Peyer's patch (tissue), 4 donors: ENCODE results near the gene COX7C. TPM values are rescaled to one million over a fixed set of nuclear protein-coding genes. Genes with fewer than 3 reads are reported as not detected.
A peak's percentile ranks its signal among the peaks of the same experiment; 100 is the strongest.
"Not testable (repeated sequence)": the region's sequence is repeated elsewhere in the genome, so short reads cannot be mapped to it uniquely, and the experiment has no call there.

ENCODE experiments used
- DNase-seq, 3 donors: peaks; one replicate each; pipeline ENCODE4 v3.0.0-alpha.2; 2017 to 2019
- H3K27ac ChIP-seq, 4 donors: fragments of 200-600 bp; sonication (generic); one replicate each; pipeline ENCODE4 v1.5.1; 2016 to 2019
- H3K27me3 ChIP-seq, 2 donors: fragments of 200-600 bp; sonication (generic); one replicate each; pipeline ENCODE4 v1.5.1; 2019
- H3K36me3 ChIP-seq, 3 donors: fragments of 200-600 bp; sonication (generic); one replicate each; pipeline ENCODE4 v1.5.1; 2016 to 2019
- H3K4me1 ChIP-seq, 4 donors: fragments of 200-600 bp; sonication (generic); one replicate each; pipeline ENCODE4 v1.5.1; 2016 to 2019
- H3K4me3 ChIP-seq, 4 donors: fragments of 200-600 bp; sonication (generic); 1 replicate in 3 of 4; 2 replicates in 1 of 4; pipeline ENCODE4 v1.5.1; 2016 to 2019; ENCODE audit warnings: mild to moderate bottlenecking in 1 of 4
- H3K9me3 ChIP-seq, 4 donors: fragments of 200-600 bp; sonication (generic); one replicate each; pipeline ENCODE4 v1.5.1; 2016 to 2019; ENCODE audit warnings: mild to moderate bottlenecking in 1 of 4
- CTCF ChIP-seq, 6 experiments: fragments of 450-650 bp in 4 of 6; fragments of 200-600 bp in 2 of 6; sonication (generic) in 1 of 6; IDR thresholded peaks; one replicate each; pipeline ENCODE4 v1.5.1; 2017 to 2019; ENCODE audit warnings: antibody characterized with exemption in 6 of 6, mild to moderate bottlenecking in 3 of 6, moderate library complexity in 1 of 6
- POLR2A ChIP-seq, 2 donors: fragments of 450-650 bp; IDR thresholded peaks; one replicate each; pipeline ENCODE4 v1.5.1; 2017; ENCODE audit warnings: antibody characterized with exemption in 2 of 2, mild to moderate bottlenecking in 2 of 2, moderate library complexity in 2 of 2
- small RNA-seq, 2 donors: library from RNA; depleted of rRNA; stranded (forward); fragments of <200 nt; gene quantifications; one replicate each; pipeline ENCODE3, GENCODE V24; 2016
- total RNA-seq, 4 donors: library from RNA; depleted of rRNA; stranded (reverse); fragments of >200 nt; gene quantifications; one replicate each; pipeline ENCODE4 v1.1.0, GENCODE V29; 2016

Gene COX7C
- total RNA-seq, 4 donors from 2014 or later = 261 to 650 (median 538) TPM

- H3K27ac ChIP-seq = no peak overlapping the region
- H3K27me3 ChIP-seq = no peaks in the 10 kb centered on the region
- H3K4me1 ChIP-seq = no peaks in the 10 kb centered on the region
- H3K4me3 ChIP-seq = no peak overlapping the region
- no peak for DNase-seq
- no peaks in the 10 kb centered on the region for H3K9me3 ChIP-seq
- no peaks in the 10 kb centered on the region for H3K36me3 ChIP-seq
- TF ChIP-seq POLR2A (IDR thresholded peaks at IDR 0.05) (no peak), CTCF (IDR thresholded peaks at IDR 0.05) (no peak)
Observed at GRCh38 chr5:86646671-86647070, 28.9 kb downstream of the COX7C start.

DNA sequence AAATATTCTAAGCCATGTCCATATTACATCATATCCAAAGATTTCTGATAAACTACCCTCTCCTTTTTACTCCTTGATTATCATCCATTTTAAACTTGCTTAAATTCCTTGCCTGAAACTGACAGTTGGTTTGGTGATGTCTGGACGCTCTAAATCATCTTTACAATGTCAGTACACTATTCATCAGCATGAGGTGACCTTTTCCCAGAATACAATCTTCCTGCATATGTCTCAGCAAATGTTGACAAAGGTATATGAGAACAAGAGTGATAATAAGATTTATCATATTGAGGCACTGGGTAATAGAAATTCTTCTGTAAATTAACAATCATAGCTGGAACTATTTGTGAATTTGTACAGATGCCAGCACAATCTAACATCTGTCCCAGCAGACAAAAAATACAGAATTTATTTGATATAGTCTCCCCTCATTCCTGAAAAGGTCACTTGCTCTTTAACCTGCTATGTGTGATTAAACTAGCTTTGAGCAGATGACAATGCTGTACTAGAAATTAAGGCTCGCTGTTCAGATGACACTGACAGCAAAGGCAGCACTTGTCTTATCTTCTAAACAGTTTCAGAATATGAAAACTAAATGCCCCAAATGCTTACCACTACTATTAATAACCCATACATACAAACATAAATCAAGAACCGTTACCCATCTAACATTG is 32.2 kb downstream of the COX7C start:
- Histone ChIP-seq H3K27me3 (no peaks in the 10 kb centered on the region), H3K36me3 (no peaks in the 10 kb centered on the region), H3K27ac (no peak overlapping the region), H3K4me1 (no peaks in the 10 kb centered on the region), H3K9me3 (no peaks in the 10 kb centered on the region), H3K4me3 (no peak overlapping the region)
- DNase-seq = no peak
- TF ChIP-seq POLR2A (IDR thresholded peaks at IDR 0.05) (no peak), CTCF (IDR thresholded peaks at IDR 0.05) (no peak)

DNA sequence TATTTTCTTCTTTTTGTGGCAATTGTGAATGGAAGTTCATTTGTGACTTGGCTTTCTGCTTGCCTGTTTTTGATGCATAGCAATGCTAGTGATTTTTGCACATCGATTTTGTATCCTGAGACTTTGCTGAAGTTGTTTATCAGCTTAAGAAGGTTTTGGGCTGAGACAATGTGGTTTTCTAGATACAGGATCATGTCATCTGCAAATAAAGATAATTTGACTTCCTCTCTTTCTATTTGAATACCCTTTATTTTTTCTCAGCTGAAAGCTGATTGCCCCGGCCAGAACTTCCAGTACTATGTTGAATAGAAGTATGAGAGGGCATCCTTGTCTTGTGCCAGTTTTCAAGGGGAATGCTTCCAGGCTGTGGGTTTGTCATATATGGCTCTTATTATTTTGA is 43.0 kb downstream of the COX7C start:
- not testable (repeated sequence) for H3K27ac ChIP-seq, H3K27me3 ChIP-seq, H3K9me3 ChIP-seq, H3K4me3 ChIP-seq, DNase-seq, H3K4me1 ChIP-seq, H3K36me3 ChIP-seq

GRCh38 chr5:86664173-86664572 is 46.4 kb downstream of the COX7C start:
- no peaks in the 10 kb centered on the region for H3K36me3 ChIP-seq
- H3K4me3 ChIP-seq = no peak overlapping the region
- no peak overlapping the region for H3K27ac ChIP-seq
- TF ChIP-seq POLR2A (IDR thresholded peaks at IDR 0.05) = no peak
- TF ChIP-seq CTCF (IDR thresholded peaks at IDR 0.05) = no peak
- H3K27me3 ChIP-seq = no peaks in the 10 kb centered on the region
- DNase-seq = no peak
- no peaks in the 10 kb centered on the region for H3K9me3 ChIP-seq
- no peaks in the 10 kb centered on the region for H3K4me1 ChIP-seq

DNA sequence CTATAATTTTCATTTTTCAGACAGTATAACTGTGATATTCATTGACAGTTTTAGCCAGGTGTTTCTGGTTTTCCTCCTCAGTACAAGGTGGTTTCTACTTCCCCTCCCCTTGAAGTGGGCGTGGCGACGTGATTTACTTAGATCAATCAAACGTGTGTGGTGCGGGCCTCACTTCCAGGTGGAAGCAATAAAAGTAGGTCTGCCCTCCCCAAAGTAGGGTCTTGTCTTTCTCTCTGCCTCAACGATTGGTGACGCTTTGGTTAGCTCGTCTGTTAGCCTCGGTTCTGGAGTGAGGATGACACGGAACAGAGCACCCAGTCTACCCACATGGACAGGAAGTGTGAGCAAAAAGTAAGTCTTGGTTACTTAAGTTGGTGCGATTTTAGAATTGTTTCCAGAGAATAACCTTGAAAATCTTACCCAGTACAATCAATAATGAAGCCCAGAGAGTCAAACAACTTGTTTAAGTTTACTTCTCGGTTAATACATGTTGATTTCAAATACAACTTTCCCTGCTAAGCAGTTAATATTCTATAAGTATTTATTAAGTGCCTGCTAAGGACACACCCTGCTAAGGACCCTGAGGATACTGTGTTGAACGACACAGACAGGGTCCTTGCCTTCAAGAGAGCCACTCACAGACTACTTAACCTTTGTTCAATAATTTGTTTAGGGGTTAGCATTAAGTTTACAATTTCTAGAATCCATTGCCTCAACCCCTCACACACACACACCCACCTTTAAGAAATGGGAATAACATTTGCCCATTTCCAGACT is 48.4 kb downstream of the COX7C start:
- DNase-seq = peak in 2 of 3 donors; percentile 78 to 81

GRCh38 chr5:86666981-86667380 is 49.2 kb downstream of the COX7C start:
- H3K27me3 ChIP-seq = no peaks in the 10 kb centered on the region
- no peak overlapping the region for H3K27ac ChIP-seq
- H3K36me3 ChIP-seq = no peaks in the 10 kb centered on the region
- no peaks in the 10 kb centered on the region for H3K4me1 ChIP-seq
- no peak for DNase-seq
- no peak overlapping the region for H3K4me3 ChIP-seq
- no peaks in the 10 kb centered on the region for H3K9me3 ChIP-seq
- no peak for TF ChIP-seq POLR2A (IDR thresholded peaks at IDR 0.05)
- TF ChIP-seq CTCF (IDR thresholded peaks at IDR 0.05) = no peak

More for the DNA sequence above, 48.4 kb downstream of the COX7C start:
- Histone ChIP-seq H3K9me3 (no peaks in the 10 kb centered on the region), H3K4me1 (no peaks in the 10 kb centered on the region), H3K36me3 (no peaks in the 10 kb centered on the region), H3K27ac (peak overlapping the region in 1 of 4 donors; percentile 27), H3K4me3 (peak overlapping the region in 1 of 4 donors; percentile 16), H3K27me3 (no peaks in the 10 kb centered on the region)
- no peak for TF ChIP-seq POLR2A (IDR thresholded peaks at IDR 0.05)

Small RNAs within 50 kb of the gene (small RNA-seq; reads per million reads assigned to genes)
- 0 reads per million in 2 donors for gene RNU6-804P
